HepG2 (cell line): ENCODE measurements around the gene CYP26A1. TPM values are rescaled to one million over a fixed set of nuclear protein-coding genes. Genes with fewer than 3 reads are reported as not detected.

Experiments used
- DMAP1 ChIP-seq: IDR thresholded peaks from 2 replicates; pipeline ENCODE4 v1.6.1; 2016
- DNMT1 ChIP-seq: sonication (generic); formaldehyde crosslinking; IDR thresholded peaks from 2 replicates; pipeline ENCODE4 v1.5.1; 2020; ENCODE audit warnings: mild to moderate bottlenecking, missing genetic modification reagents
- HIC2 ChIP-seq: sonication (generic); formaldehyde crosslinking; IDR thresholded peaks from 2 replicates; pipeline ENCODE4 v1.9.0; 2022; ENCODE audit warnings: low read depth, missing genetic modification reagents
- NR3C1 ChIP-seq: sonication (generic); formaldehyde crosslinking; IDR thresholded peaks from 2 replicates; pipeline ENCODE4 v1.4.0; 2020; ENCODE audit warnings: missing genetic modification reagents
- PRDM4 ChIP-seq: sonication (generic); formaldehyde crosslinking; IDR thresholded peaks from 2 replicates; pipeline ENCODE4 v1.9.0; 2021; ENCODE audit warnings: missing genetic modification reagents, borderline replicate concordance
- TEAD3 ChIP-seq: optimal IDR thresholded peaks from 2 replicates; pipeline ENCODE3; 2016; ENCODE audit warnings: borderline replicate concordance
- ZBTB44 ChIP-seq: sonication (generic); formaldehyde crosslinking; IDR thresholded peaks from 2 replicates; pipeline ENCODE4 v1.4.0; 2020; ENCODE audit warnings: missing genetic modification reagents
- ZC3H4 ChIP-seq: sonication (generic); formaldehyde crosslinking; IDR thresholded peaks from 2 replicates; pipeline ENCODE4 v1.4.0; 2020; ENCODE audit warnings: missing genetic modification reagents, borderline replicate concordance
- ZFP1 ChIP-seq: IDR thresholded peaks from 2 replicates; pipeline ENCODE4 v1.6.1; 2016
- ZHX1 ChIP-seq: sonication (generic); formaldehyde crosslinking; IDR thresholded peaks from 2 replicates; pipeline ENCODE4 v1.8.1; 2022; ENCODE audit warnings: low read depth, mild to moderate bottlenecking, missing genetic modification reagents
- ZIK1 ChIP-seq: sonication (generic); formaldehyde crosslinking; IDR thresholded peaks from 2 replicates; pipeline ENCODE4 v1.5.0; 2020; ENCODE audit warnings: mild to moderate bottlenecking, low read depth, missing genetic modification reagents, borderline replicate concordance
- ZKSCAN8 ChIP-seq: IDR thresholded peaks from 2 replicates; pipeline ENCODE4 v1.6.1; 2016; ENCODE audit warnings: borderline replicate concordance, missing genetic modification reagents, missing compliant biosample characterization
- ZNF138 ChIP-seq: sonication (generic); formaldehyde crosslinking; IDR thresholded peaks from 2 replicates; pipeline ENCODE4 v1.5.0; 2020; ENCODE audit warnings: mild to moderate bottlenecking, low read depth, missing genetic modification reagents
- ZNF143 ChIP-seq: sonication (generic); formaldehyde crosslinking; IDR thresholded peaks from 2 replicates; pipeline ENCODE4 v1.4.0; 2020; ENCODE audit warnings: missing genetic modification reagents
- ZNF24 ChIP-seq: fragments of 450-650 bp; IDR thresholded peaks from 2 replicates; pipeline ENCODE4 v1.6.1; 2017; ENCODE audit warnings: antibody characterized with exemption, mild to moderate bottlenecking
- ZNF350 ChIP-seq: sonication (generic); formaldehyde crosslinking; IDR thresholded peaks from 2 replicates; pipeline ENCODE4 v1.4.0; 2020; ENCODE audit warnings: mild to moderate bottlenecking, low read depth, missing genetic modification reagents, borderline replicate concordance
- ZNF382 ChIP-seq: sonication (generic); formaldehyde crosslinking; IDR thresholded peaks from 2 replicates; pipeline ENCODE4 v1.5.0; 2020; ENCODE audit warnings: missing genetic modification reagents, mild to moderate bottlenecking, borderline replicate concordance
- ZNF430 ChIP-seq: sonication (generic); formaldehyde crosslinking; IDR thresholded peaks from 2 replicates; pipeline ENCODE4 v1.9.0; 2021; ENCODE audit warnings: mild to moderate bottlenecking, missing genetic modification reagents
- ZNF441 ChIP-seq: sonication (generic); formaldehyde crosslinking; IDR thresholded peaks from 2 replicates; pipeline ENCODE4 v1.7.0; 2021; ENCODE audit warnings: missing genetic modification reagents, borderline replicate concordance
- ZNF672 ChIP-seq: sonication (generic); formaldehyde crosslinking; IDR thresholded peaks from 2 replicates; pipeline ENCODE4 v1.8.1; 2022; ENCODE audit warnings: missing genetic modification reagents
- ZSCAN25 ChIP-seq: sonication (generic); formaldehyde crosslinking; IDR thresholded peaks from 2 replicates; pipeline ENCODE4 v1.8.0; 2022; ENCODE audit warnings: mild to moderate bottlenecking, missing genetic modification reagents
- polyA plus RNA-seq, 8 experiments: library from polyadenylated mRNA; depleted of rRNA in 3 of 8; stranded (reverse) in 7 of 8; unstranded in 1 of 8; fragments of >200 nt; fragmentation: Illumina TruSeq in 4 of 8; extraction: Trizol in 4 of 8; gene quantifications; 2 replicates each; pipeline versions ENCODE4 v1.2.1 to v1.2.3, GENCODE V29; 2011 to 2016; ENCODE audit warnings: low read depth in 4 of 8, missing spikeins in 1 of 8, mixed read lengths in 1 of 8; ENCODE audit not compliant: insufficient read depth in 1 of 8
- total RNA-seq, 5 experiments: library from RNA; depleted of rRNA; stranded (reverse); fragments of >200 nt; fragmentation: Illumina TruSeq; extraction: Trizol; gene quantifications; 2 replicates each; pipeline ENCODE4 v1.2.3, GENCODE V29; 2016; ENCODE audit warnings: low read depth in 1 of 5

The CYP26A1 gene
- total and polyA plus RNA-seq, 2 of the 13 experiments (the other 11 are each of a cell fraction or from before 2014, with no cell fraction given): 0.15 TPM; not detected in 1

GRCh38 chr10:93071674-93072224 is 1.9 kb upstream of the CYP26A1 start (continued):
- TF ChIP-seq PRDM4: no peak
- no peak for TF ChIP-seq ZNF143 (CRISPR knock-in tag)
- TF ChIP-seq ZNF138 (CRISPR knock-in tag): no peak
- TF ChIP-seq ZNF350 (CRISPR knock-in tag): no peak
- TF ChIP-seq ZBTB44 (CRISPR knock-in tag): no peak
- TF ChIP-seq ZNF672 (CRISPR knock-in tag): no peak
- no peak for TF ChIP-seq NR3C1 (CRISPR knock-in tag)
- no peak for TF ChIP-seq ZNF382 (CRISPR knock-in tag)
- no peak for TF ChIP-seq ZC3H4 (CRISPR knock-in tag)
- no peak for TF ChIP-seq DNMT1 (CRISPR knock-in tag)
- 0 out of 2 replicates have a peak, but pooled peaks have one; percentile 25 for TF ChIP-seq DMAP1 (CRISPR knock-in tag)
- 0 out of 2 replicates have a peak, but pooled peaks have one; percentile 8 for TF ChIP-seq ZSCAN25 (CRISPR knock-in tag)
- TF ChIP-seq ZKSCAN8 (CRISPR knock-in tag): no peak
- no peak for TF ChIP-seq ZFP1 (CRISPR knock-in tag)
- TF ChIP-seq HIC2 (CRISPR knock-in tag): no peak
- no peak for TF ChIP-seq ZIK1 (CRISPR knock-in tag)
- 0 out of 2 replicates have a peak, but pooled peaks have one; percentile 59 for TF ChIP-seq ZNF441 (CRISPR knock-in tag)
- TF ChIP-seq ZNF24: no peak
- no peak for TF ChIP-seq ZHX1 (CRISPR knock-in tag)
- TF ChIP-seq ZNF430 (CRISPR knock-in tag): no peak
- no peak for TF ChIP-seq TEAD3
